ENCODE data around the gene C9orf50.
"Not testable (repeated sequence)": the region's sequence is repeated elsewhere in the genome, so short reads cannot be mapped to it uniquely, and the experiment has no call there.

Gene C9orf50

GRCh38 chr9:129639034-129639630 is 18.2 kb upstream of the C9orf50 start:
- intact Hi-C loops (cut with DNase I; ENCODE audit: low total_unique reads), result no loop called here
- TF ChIP-seq CTCF (IDR thresholded peaks at IDR 0.05), result no peak

GRCh38 chr9:129637673-129638439 is 17.0 kb upstream of the C9orf50 start:
- peaks cover 0 to 32% (median 27%) of the 10 kb centered on the region in 4 donors for H3K4me1 ChIP-seq
- intact Hi-C loops (cut with DNase I; ENCODE audit: low total_unique reads), result no loop called here
- DNase-seq, result no peak
- H3K36me3 ChIP-seq, result peaks cover 48 to 69% (median 68%) of the 10 kb centered on the region in 3 donors
- no peak overlapping the region for H3K4me3 ChIP-seq
- no peak overlapping the region for H3K27ac ChIP-seq
- H3K9me3 ChIP-seq, result no peaks in the 10 kb centered on the region
- TF ChIP-seq CTCF (IDR thresholded peaks at IDR 0.05), result no peak
- no peaks in the 10 kb centered on the region for H3K27me3 ChIP-seq

More at GRCh38 chr9:129639034-129639630, 18.2 kb upstream of the C9orf50 start:
- no peak overlapping the region for H3K4me3 ChIP-seq
- no peaks in the 10 kb centered on the region for H3K9me3 ChIP-seq
- no peak for DNase-seq
- H3K36me3 ChIP-seq, result peaks cover 42 to 56% (median 55%) of the 10 kb centered on the region in 3 donors
- peaks cover 0 to 33% (median 27%) of the 10 kb centered on the region in 4 donors for H3K4me1 ChIP-seq
- no peak overlapping the region for H3K27ac ChIP-seq
- H3K27me3 ChIP-seq, result no peaks in the 10 kb centered on the region

- H3K4me1 ChIP-seq, result peaks cover 0 to 30% (median 26%) of the 10 kb centered on the region in 4 donors
- H3K9me3 ChIP-seq, result no peaks in the 10 kb centered on the region
- H3K27me3 ChIP-seq, result no peaks in the 10 kb centered on the region
- no peak overlapping the region for H3K4me3 ChIP-seq
- intact Hi-C loops (cut with DNase I; ENCODE audit: low total_unique reads), result no loop called here
- DNase-seq, result no peak
- no peak for TF ChIP-seq CTCF (IDR thresholded peaks at IDR 0.05)
- H3K27ac ChIP-seq, result no peak overlapping the region
- H3K36me3 ChIP-seq, result peaks cover 48 to 74% (median 73%) of the 10 kb centered on the region in 3 donors
These were observed 16.2 kb upstream of the C9orf50 start for GRCh38 chr9:129637102-129637501.

- H3K27me3 ChIP-seq; DNase-seq; intact Hi-C loops (cut with DNase I; ENCODE audit: low total_unique reads); H3K4me3 ChIP-seq; H3K9me3 ChIP-seq; H3K27ac ChIP-seq: not testable (repeated sequence)
- Histone ChIP-seq H3K36me3 (peaks cover 48 to 74% (median 73%) of the 10 kb centered on the region in 3 donors), H3K4me1 (peaks cover 0 to 36% (median 26%) of the 10 kb centered on the region in 4 donors)
These were observed 15.4 kb upstream of the C9orf50 start for GRCh38 chr9:129636343-129636742.

- Histone ChIP-seq H3K27me3 (no peaks in the 10 kb centered on the region), H3K9me3 (no peaks in the 10 kb centered on the region), H3K27ac (no peak overlapping the region), H3K36me3 (peaks cover 48 to 74% (median 73%) of the 10 kb centered on the region in 3 donors), H3K4me3 (no peak overlapping the region), H3K4me1 (peaks cover 0 to 36% (median 24%) of the 10 kb centered on the region in 4 donors)
- DNase-seq, result no peak
- intact Hi-C loops (cut with DNase I; ENCODE audit: low total_unique reads), result no loop called here
- no peak for TF ChIP-seq CTCF (IDR thresholded peaks at IDR 0.05)
These were observed 14.5 kb upstream of the C9orf50 start for GRCh38 chr9:129635099-129636065.
